ENCODE results near the gene KIAA0232. TPM values are rescaled to one million over a fixed set of nuclear protein-coding genes. Genes with fewer than 3 reads are reported as not detected.

Gene KIAA0232
- total RNA-seq, 1 experiment from 2014 or later, result 28.5 TPM

- H3T11ph ChIP-seq (ENCODE audit: low read length), result no peak overlapping the region
- DNase-seq, result no peak
- WGBS (ENCODE audit: extremely low coverage, insufficient read length, low lambda C conversion rate), result no CpG with 5 or more reads among the region's 4 CpGs
- Mint-ChIP-seq H3K9me3 (peaks cover 13 to 17% of the 10 kb centered on the region in 2 experiments; a peak in 3 of 5 replicates), H3K4me1 (peaks cover 12 to 18% of the 10 kb centered on the region in 2 experiments), H3K36me3 (ENCODE audit: insufficient read depth in 1 of 3, low read depth in 3 of 3) (peaks cover 36 to 57% (median 55%) of the 10 kb centered on the region in 3 experiments), H3K4me3 (no peak overlapping the region), H3K27me3 (ENCODE audit: low read depth) (no peaks in the 10 kb centered on the region), H3K27ac (peak overlapping the region in 2 of 3 experiments; percentile 65 to 70; a peak in 3 of 7 replicates)
- H4K20me1 ChIP-seq (ENCODE audit: control insufficient read depth, insufficient read depth, insufficient read length), result no peaks in the 10 kb centered on the region
- no peak overlapping the region for H3K4ac ChIP-seq (ENCODE audit: low read depth, low read length)
- TF ChIP-seq CTCF (conservative IDR thresholded peaks at IDR 0.05), result no peak
- no peak overlapping the region for H4K8ac ChIP-seq (replicated peaks; ENCODE audit: insufficient read length, low read depth, low read length)
- H3K23ac ChIP-seq (ENCODE audit: insufficient read length, low read depth, low read length), result no peak overlapping the region
- no peak overlapping the region for H2AFZ ChIP-seq (ENCODE audit: low read length)
- no peak overlapping the region for H2AK5ac ChIP-seq (ENCODE audit: insufficient read length, low read length)
- no peak overlapping the region for H3K4me2 ChIP-seq (ENCODE audit: insufficient read depth, insufficient read length, low read length)
- H3K56ac ChIP-seq (ENCODE audit: insufficient read length, low read depth, low read length), result no peak overlapping the region
- H3K79me1 ChIP-seq (ENCODE audit: insufficient read depth, low read depth, low read length, poor library complexity, severe bottlenecking), result no peaks in the 10 kb centered on the region
- H2BK15ac ChIP-seq (ENCODE audit: low read depth, low read length), result no peak overlapping the region
- no peak overlapping the region for H4K91ac ChIP-seq (ENCODE audit: insufficient read length, low read depth, low read length)
- no peak overlapping the region for H2BK120ac ChIP-seq (ENCODE audit: low read depth, low read length, poor library complexity, severe bottlenecking)
- no peaks in the 10 kb centered on the region for H3K27me3 ChIP-seq (ENCODE audit: insufficient read depth, low read length)
- no peak overlapping the region for H3K14ac ChIP-seq (ENCODE audit: insufficient read depth, low read length)
- no peak overlapping the region for H2BK5ac ChIP-seq (ENCODE audit: insufficient read length, low read length)
- no peak overlapping the region for H3K18ac ChIP-seq (ENCODE audit: insufficient read length, low read depth, low read length)
- H3K4me1 ChIP-seq (ENCODE audit: insufficient read depth, low read length), result no peaks in the 10 kb centered on the region
- no peak overlapping the region for H4K5ac ChIP-seq (ENCODE audit: insufficient read length, low read depth, low read length)
- no peaks in the 10 kb centered on the region for H3K23me2 ChIP-seq (ENCODE audit: insufficient read length, low read depth, low read length, poor library complexity, severe bottlenecking)
- no peaks in the 10 kb centered on the region for H3K9me3 ChIP-seq (ENCODE audit: control insufficient read depth, low read depth, low read length)
- no peak overlapping the region for H3K27ac ChIP-seq (ENCODE audit: insufficient read length, low read depth, low read length)
- H2BK20ac ChIP-seq (ENCODE audit: low read depth, low read length, poor library complexity, severe bottlenecking), result no peak overlapping the region
- H2BK12ac ChIP-seq (ENCODE audit: insufficient read length, low read depth, low read length), result no peak overlapping the region
- peaks cover 2% of the 10 kb centered on the region; the same call in 1 of the 2 replicates for H3K79me2 ChIP-seq (ENCODE audit: insufficient read depth, low read length)
- no peak overlapping the region for H3K9ac ChIP-seq (ENCODE audit: extremely low read depth, insufficient read length, low read length)
Observed at GRCh38 chr4:6839579-6839978, 57.1 kb downstream of the KIAA0232 start.

Measured in H9 (cell line).